A549 (cell line): ENCODE results near the gene TTC28. TPM values are rescaled to one million over a fixed set of nuclear protein-coding genes. Genes with fewer than 3 reads are reported as not detected.
A peak's percentile ranks its signal among the peaks of the same experiment; 100 is the strongest.

Experiments
- ATAC-seq, 2 experiments: fragments of 200-7000 bp in 1 of 2; fragments of >200 bp in 1 of 2; cut with Nextera tagmentation in 1 of 2; cut with Tn5 transposase in 1 of 2; 3 replicates each; pipeline versions ENCODE4 v1.8.0 to v1.9.1; 2018 to 2020; ENCODE audit warnings: mild to moderate bottlenecking in 1 of 2, moderate library complexity in 1 of 2
- CTCF ChIA-PET: fragments of 300-600 bp; sonication (Branson Sonifier 250); formaldehyde crosslinking; extraction: SDS; loops from one replicate; lab custom pipeline; 2021; ENCODE audit warnings: antibody characterized with exemption, inconsistent platforms; lab: Yijun Ruan, JAX
- POLR2A ChIA-PET: fragments of 350-600 bp; formaldehyde crosslinking; extraction: SDS; loops from one replicate; lab custom pipeline; 2021; ENCODE audit warnings: antibody characterized with exemption, inconsistent platforms; lab: Yijun Ruan, JAX
- DNase-seq, 2 experiments: peaks; one replicate each; pipeline versions ENCODE4 v3.0.0 to v3.0.0-alpha.2; 2011 to 2016; ENCODE audit warnings: low read depth in 1 of 2, low spot score in 1 of 2
- FAIRE-seq: peaks from 2 replicates; lab custom pipeline; 2011; peaks lifted over from hg19 to GRCh38; lab: Jason Lieb, UNC
- H3K27ac ChIP-seq, 2 experiments: fragments of >200 bp; sonication (Bioruptor Twin); formaldehyde crosslinking; 3 replicates each; pipeline ENCODE4 v1.5.1; 2016 to 2017
- H3K4me1 ChIP-seq: fragments of >200 bp; sonication (Bioruptor Twin); formaldehyde crosslinking; 3 replicates; pipeline ENCODE4 v1.6.1; 2016
- H3K4me2 ChIP-seq: fragments of >200 bp; sonication (Bioruptor Twin); formaldehyde crosslinking; 3 replicates; pipeline ENCODE4 v1.6.1; 2016
- H3K4me3 ChIP-seq: fragments of >200 bp; sonication (Bioruptor Twin); formaldehyde crosslinking; 3 replicates; pipeline ENCODE4 v1.5.1; 2016
- H3K9me3 ChIP-seq: fragments of >200 bp; sonication (Bioruptor Twin); formaldehyde crosslinking; 3 replicates; pipeline ENCODE4 v1.6.1; 2016
- CTCF ChIP-seq: fragments of >200 bp; sonication (Bioruptor Twin); formaldehyde crosslinking; IDR thresholded peaks from 3 replicates; pipeline ENCODE4 v1.5.1; 2016
- E2F6 ChIP-seq: IDR thresholded peaks from 2 replicates; pipeline ENCODE4 v1.6.1; 2012; ENCODE audit warnings: low read depth, borderline replicate concordance
- EP300 ChIP-seq, 2 experiments: fragments of >200 bp; sonication (Bioruptor Twin); formaldehyde crosslinking; IDR thresholded peaks; 2 replicates in 1 of 2; 3 replicates in 1 of 2; pipeline ENCODE4 v1.6.1; 2016 to 2017
- ESRRA ChIP-seq: fragments of 150-350 bp; IDR thresholded peaks from 2 replicates; pipeline ENCODE4 v1.6.1; 2014; ENCODE audit warnings: mild to moderate bottlenecking, low read length, borderline replicate concordance
- FOSB ChIP-seq: fragments of 250-450 bp; sonication (Bioruptor Pico); IDR thresholded peaks from 2 replicates; pipeline ENCODE4 v1.5.0; 2020; ENCODE audit warnings: mild to moderate bottlenecking, moderate library complexity
- FOSL2 ChIP-seq, 2 experiments: fragments of 450-650 bp in 1 of 2; fragments of >200 bp in 1 of 2; sonication (Bioruptor Twin) in 1 of 2; formaldehyde crosslinking; IDR thresholded peaks; 2 replicates each; pipeline versions ENCODE4 v1.5.0 to v1.6.1; 2016 to 2020; ENCODE audit warnings: mild to moderate bottlenecking in 1 of 2, moderate library complexity in 1 of 2
- GATA3 ChIP-seq: IDR thresholded peaks from 2 replicates; pipeline ENCODE4 v1.6.1; 2012; ENCODE audit warnings: borderline replicate concordance
- HOXA7 ChIP-seq: fragments of 250-450 bp; sonication (Bioruptor Pico); IDR thresholded peaks from 2 replicates; pipeline ENCODE4 v1.5.0; 2020; ENCODE audit warnings: mild to moderate bottlenecking, moderate library complexity
- HOXB13 ChIP-seq: fragments of 250-450 bp; sonication (Bioruptor Pico); IDR thresholded peaks from 2 replicates; pipeline ENCODE4 v1.5.0; 2020; ENCODE audit warnings: low read depth, mild to moderate bottlenecking, moderate library complexity
- KDM1A ChIP-seq: fragments of 200-600 bp; sonication (generic); IDR thresholded peaks from 2 replicates; pipeline ENCODE4 v1.6.1; 2016; ENCODE audit warnings: low read depth, mild to moderate bottlenecking
- KDM5A ChIP-seq: fragments of 200-600 bp; sonication (generic); IDR thresholded peaks from 2 replicates; pipeline ENCODE4 v1.6.1; 2016; ENCODE audit warnings: antibody characterized with exemption, mild to moderate bottlenecking
- MAFK ChIP-seq: fragments of 450-650 bp; IDR thresholded peaks from 2 replicates; pipeline ENCODE4 v1.6.1; 2014; ENCODE audit not compliant: partially characterized antibody
- MAZ ChIP-seq: fragments of 150-350 bp; IDR thresholded peaks from 2 replicates; pipeline ENCODE4 v1.6.1; 2014; ENCODE audit warnings: antibody characterized with exemption, low read depth, low read length, borderline replicate concordance
- MYC ChIP-seq: IDR thresholded peaks from 2 replicates; pipeline ENCODE4 v1.6.1; 2012; ENCODE audit warnings: mild to moderate bottlenecking, inconsistent platforms, low read length, improper control_type of control experiment, borderline replicate concordance
- NFE2L2 ChIP-seq: fragments of 150-350 bp; conservative IDR thresholded peaks from 2 replicates; pipeline ENCODE4 v1.6.1; 2014; ENCODE audit warnings: low read length
- NPAS2 ChIP-seq: fragments of 250-450 bp; sonication (Bioruptor Pico); IDR thresholded peaks from 2 replicates; pipeline ENCODE4 v1.8.0; 2022; ENCODE audit warnings: mild to moderate bottlenecking, moderate library complexity, borderline replicate concordance
- RCOR1 ChIP-seq: fragments of 150-350 bp; IDR thresholded peaks from 2 replicates; pipeline ENCODE4 v1.6.1; 2014; ENCODE audit warnings: antibody characterized with exemption, low read length, low read depth
- REST ChIP-seq: fragments of 200-600 bp; sonication (generic); IDR thresholded peaks from 2 replicates; pipeline ENCODE4 v1.6.1; 2016; ENCODE audit warnings: antibody characterized with exemption, mild to moderate bottlenecking, moderate library complexity
- RNF2 ChIP-seq: fragments of 200-600 bp; sonication (generic); IDR thresholded peaks from 2 replicates; pipeline ENCODE4 v1.6.1; 2016; ENCODE audit warnings: low read depth, mild to moderate bottlenecking, antibody characterized with exemption, moderate library complexity, borderline replicate concordance
- TP53 ChIP-seq: fragments of 250-450 bp; sonication (Bioruptor Pico); IDR thresholded peaks from 2 replicates; pipeline ENCODE4 v1.5.0; 2021; ENCODE audit warnings: mild to moderate bottlenecking, moderate library complexity
- ZFP36 ChIP-seq: fragments of 450-650 bp; IDR thresholded peaks from 2 replicates; pipeline ENCODE4 v1.6.1; 2014; ENCODE audit warnings: borderline replicate concordance; ENCODE audit not compliant: partially characterized antibody
- WGBS: methylation state at CpG from one replicate; pipeline ENCODE4 v1.1.6; 2017; ENCODE audit errors: missing lambda C conversion rate; 5-methylcytosine and 5-hydroxymethylcytosine counted together
- polyA plus RNA-seq, 4 experiments: library from polyadenylated mRNA; depleted of rRNA in 3 of 4; stranded (reverse); fragments of >200 nt; fragmentation: RNase III in 1 of 4; extraction: RNeasy Plus Mini Kit Qiagen cat#74134 plus additional on column Dnase treatment in 1 of 4; gene quantifications; 2 replicates in 3 of 4; 3 replicates in 1 of 4; pipeline ENCODE4 v1.2.3, GENCODE V29; 2011 to 2017
- TF ChIP-seq, protein P1 (sequence below): fragments of 250-450 bp; sonication (Bioruptor Pico); IDR thresholded peaks from 2 replicates; pipeline ENCODE4 v1.5.0; 2021; ENCODE audit warnings: mild to moderate bottlenecking, moderate library complexity, borderline replicate concordance

TTC28 gene
- polyA plus RNA-seq, 2 of the 4 experiments (the other 2 are of a cell fraction) = 2.6 to 3.8 TPM

GRCh38 chr22:28357193-28357592 lies 322.4 kb downstream of the TTC28 start (continued):
- no peak for TF ChIP-seq CTCF

DNA sequence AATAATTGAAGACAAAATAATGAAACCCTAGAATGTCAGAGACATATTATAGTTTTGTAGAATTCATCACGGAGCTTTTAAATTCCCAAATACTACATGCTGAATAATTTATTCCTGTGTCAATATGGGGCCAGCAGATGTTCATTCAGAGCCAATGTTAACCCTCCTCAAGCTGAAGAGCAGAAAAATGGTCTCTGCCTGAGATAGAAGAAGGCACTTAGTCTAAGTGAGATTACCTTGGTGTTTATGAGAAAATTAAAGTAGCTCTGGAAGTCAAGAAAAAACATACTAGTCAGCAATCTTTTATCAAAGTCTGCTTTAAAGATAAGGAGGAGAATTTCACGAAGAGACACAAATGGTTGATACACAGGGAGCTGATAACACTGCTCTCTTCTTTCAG lies 328.2 kb downstream of the TTC28 start:
- H3K4me3 ChIP-seq = no peak overlapping the region
- no peak overlapping the region for H3K27ac ChIP-seq
- FAIRE-seq (no peak), DNase-seq (no peak), ATAC-seq (no peak)
- ChIA-PET CTCF (no interaction called here), POLR2A (no interaction called here)
- 73% methylated on average over 2 of the region's 2 CpGs for WGBS
- H3K9me3 ChIP-seq = no peaks in the 10 kb centered on the region
- no peak for TF ChIP-seq NPAS2 (CRISPR knock-in tag)
- TF ChIP-seq MAFK = peak; percentile 63
- H3K4me1 ChIP-seq = no peaks in the 10 kb centered on the region
- H3K4me2 ChIP-seq = no peak overlapping the region

GRCh38 chr22:28348613-28349609 lies 330.7 kb downstream of the TTC28 start:
- CTCF ChIA-PET = interaction anchor here (1.1 kb wide), 1 partner anchor 25 kb away, joined by 3 read pairs; no protein-coding TSS in a partner anchor
- DNase-seq (no peak), ATAC-seq (no peak), FAIRE-seq (no peak)
- POLR2A ChIA-PET = no interaction called here
- WGBS = 80% methylated on average over 5 of the region's 5 CpGs
- Histone ChIP-seq H3K4me2 (no peak overlapping the region), H3K4me1 (no peaks in the 10 kb centered on the region), H3K4me3 (no peak overlapping the region), H3K9me3 (no peaks in the 10 kb centered on the region), H3K27ac (no peak overlapping the region)
- no peak for TF ChIP-seq FOSL2 (IDR thresholded peaks at IDR 0.05)
- TF ChIP-seq FOSL2 (CRISPR knock-in tag; IDR thresholded peaks at IDR 0.05) = no peak
- no peak for TF ChIP-seq HOXB13 (CRISPR knock-in tag)
- TF ChIP-seq ZFP36 = no peak
- no peak for TF ChIP-seq KDM1A
- TF ChIP-seq EP300 (IDR thresholded peaks at IDR 0.05) = no peak
- TF ChIP-seq NFE2L2 = no peak
- no peak for TF ChIP-seq MAZ
- no peak for TF ChIP-seq GATA3
- no peak for TF ChIP-seq FOSB (CRISPR knock-in tag)
- TF ChIP-seq KDM5A = no peak
- TF ChIP-seq NPAS2 (CRISPR knock-in tag) = no peak
- no peak for TF ChIP-seq REST
- no peak for TF ChIP-seq MYC
- TF ChIP-seq HOXA7 (CRISPR knock-in tag) = no peak
- TF ChIP-seq, protein P1, sequence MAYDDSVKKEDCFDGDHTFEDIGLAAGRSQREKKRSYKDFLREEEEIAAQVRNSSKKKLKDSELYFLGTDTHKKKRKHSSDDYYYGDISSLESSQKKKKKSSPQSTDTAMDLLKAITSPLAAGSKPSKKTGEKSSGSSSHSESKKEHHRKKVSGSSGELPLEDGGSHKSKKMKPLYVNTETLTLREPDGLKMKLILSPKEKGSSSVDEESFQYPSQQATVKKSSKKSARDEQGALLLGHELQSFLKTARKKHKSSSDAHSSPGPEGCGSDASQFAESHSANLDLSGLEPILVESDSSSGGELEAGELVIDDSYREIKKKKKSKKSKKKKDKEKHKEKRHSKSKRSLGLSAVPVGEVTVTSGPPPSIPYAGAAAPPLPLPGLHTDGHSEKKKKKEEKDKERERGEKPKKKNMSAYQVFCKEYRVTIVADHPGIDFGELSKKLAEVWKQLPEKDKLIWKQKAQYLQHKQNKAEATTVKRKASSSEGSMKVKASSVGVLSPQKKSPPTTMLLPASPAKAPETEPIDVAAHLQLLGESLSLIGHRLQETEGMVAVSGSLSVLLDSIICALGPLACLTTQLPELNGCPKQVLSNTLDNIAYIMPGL = no peak
- TF ChIP-seq RNF2 = no peak
- no peak for TF ChIP-seq RCOR1
- TF ChIP-seq ESRRA = no peak
- no peak for TF ChIP-seq TP53 (CRISPR knock-in tag)
- TF ChIP-seq E2F6 = no peak
